IPS DF 4.7 (cell line): ENCODE data around the gene CCDC18.
"Not testable (repeated sequence)": the region's sequence is repeated elsewhere in the genome, so short reads cannot be mapped to it uniquely, and the experiment has no call there.

Experiments
- DNase-seq: peaks from one replicate; pipeline ENCODE4 v3.0.0-alpha.2; 2013; ENCODE audit warnings: low spot score; ENCODE audit errors: extremely low read depth

The CCDC18 gene

DNA sequence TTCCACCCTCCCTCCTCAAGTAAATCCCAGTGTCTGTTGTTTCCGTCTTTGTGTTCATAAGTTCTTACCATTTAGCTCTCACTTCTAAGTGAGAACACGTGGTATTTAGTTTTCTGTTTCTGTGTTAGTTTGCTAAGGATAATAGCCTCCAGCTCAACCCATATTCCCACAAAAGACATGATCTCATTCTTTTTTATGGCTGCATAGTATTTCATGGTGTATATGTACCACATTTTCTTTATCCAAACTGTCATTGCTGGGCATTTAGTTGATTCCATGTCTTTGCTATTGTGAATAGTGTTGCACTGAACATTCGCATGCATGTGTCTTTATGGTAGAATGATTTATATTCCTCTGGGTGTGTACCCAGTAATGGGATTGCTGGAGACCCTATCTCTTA is 5.9 kb upstream of the CCDC18 start:
- not testable (repeated sequence) for DNase-seq

DNA sequence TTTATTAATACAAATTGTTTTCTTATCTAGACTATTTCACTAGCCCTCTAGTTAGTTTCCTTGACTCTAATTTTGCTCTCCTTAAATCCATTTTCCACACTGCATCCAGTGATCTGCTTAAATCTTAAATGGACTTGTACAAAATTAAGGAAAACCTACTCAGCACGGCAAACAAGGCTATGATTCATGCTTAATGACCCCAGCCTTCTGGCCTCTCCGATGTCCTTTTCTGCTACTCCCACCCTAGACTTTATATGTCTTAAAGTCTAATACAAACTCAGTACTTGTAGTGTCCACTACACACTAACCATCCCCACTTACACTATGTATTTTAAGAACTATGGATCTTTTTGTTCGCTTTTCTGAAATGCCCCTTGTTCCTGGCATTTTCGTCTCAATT is 2.5 kb upstream of the CCDC18 start:
- DNase-seq, result no peak

DNA sequence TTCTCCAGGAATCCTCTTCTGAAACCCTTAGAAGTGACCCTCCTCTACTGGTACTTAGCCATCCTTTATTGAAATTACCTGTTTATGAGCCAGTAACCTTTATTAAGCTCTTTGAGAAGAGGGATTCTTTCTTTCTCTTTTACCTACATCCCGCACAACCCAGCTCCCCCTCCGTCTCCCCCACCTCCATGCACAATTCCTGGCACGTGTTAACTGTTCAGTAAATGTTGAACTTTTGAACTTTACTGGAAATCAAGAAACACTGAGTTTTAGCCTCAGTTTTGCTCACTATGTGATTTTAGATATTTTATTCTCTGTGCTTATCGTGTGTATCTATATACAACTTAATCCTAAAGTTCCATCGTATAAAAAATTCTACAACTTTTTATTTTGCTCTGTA is 2.1 kb upstream of the CCDC18 start:
- DNase-seq, result no peak

DNA sequence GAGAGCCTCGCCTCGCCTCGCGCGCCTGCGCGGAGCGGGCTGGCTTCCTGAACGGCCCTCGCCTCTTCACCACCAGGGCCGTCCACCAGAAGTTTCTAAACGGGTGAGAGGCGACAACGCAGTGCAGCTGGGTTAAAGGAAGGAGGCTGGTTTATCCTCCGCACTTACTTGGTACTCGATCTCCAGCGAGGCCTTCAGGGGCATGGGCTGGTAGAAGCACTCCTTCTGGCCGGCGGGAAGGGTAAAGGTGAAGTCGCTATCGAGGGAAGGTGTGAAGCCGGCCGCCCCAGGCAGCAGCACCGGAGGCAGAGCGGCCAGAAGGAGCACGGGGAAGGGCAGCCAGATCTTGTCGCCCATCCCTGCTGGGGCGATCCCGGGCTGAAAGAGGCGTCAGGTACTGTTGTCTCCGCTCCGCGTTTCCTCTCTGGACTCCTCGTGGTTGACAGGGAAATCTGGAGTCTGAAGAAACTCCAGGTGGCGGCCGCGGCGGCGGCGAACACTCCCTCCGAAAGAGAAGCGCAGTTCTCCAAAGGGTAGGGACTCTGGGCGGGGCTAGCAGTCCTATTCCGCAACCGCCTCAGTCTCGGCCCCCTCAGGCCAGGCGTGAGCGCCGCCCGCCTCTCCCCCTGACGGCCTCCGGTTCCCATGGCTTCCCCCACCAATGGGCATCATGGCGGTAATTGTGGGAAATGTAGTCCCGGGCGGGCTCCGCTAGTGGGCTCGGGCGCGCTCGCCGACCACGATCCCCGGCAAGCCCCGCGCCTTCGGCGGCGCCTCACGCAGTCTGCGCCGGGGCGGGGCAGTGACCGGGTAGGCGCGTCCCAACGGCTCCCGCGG is 420 bp upstream of the CCDC18 start, which contains the start of gene TMED5:
Gene TMED5, minus strand, starts transcription at position 528 of the 837 bp plus-strand sequence. Its CDS starts 171 bp downstream, at position 357.
- DNase-seq, result peak; percentile 90

DNA sequence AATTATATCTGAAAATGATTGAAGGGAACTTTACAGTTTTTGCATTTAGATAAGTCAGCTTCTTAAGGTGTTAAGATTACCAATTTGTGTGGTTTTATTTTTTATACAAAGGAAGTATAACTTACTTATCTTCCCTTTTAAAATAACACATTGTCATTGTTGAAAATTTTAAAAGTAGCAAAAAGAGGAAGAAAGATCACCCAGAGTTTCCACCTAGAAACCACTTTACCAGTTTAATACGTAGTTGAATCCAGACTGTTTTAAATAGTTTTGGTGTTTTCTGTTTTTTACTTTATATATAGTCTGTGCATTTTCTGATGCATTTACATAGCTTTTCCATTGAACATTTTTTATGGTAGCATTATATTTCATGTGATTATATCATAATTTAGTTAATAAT is 6.1 kb downstream of the CCDC18 start:
- no peak for DNase-seq

DNA sequence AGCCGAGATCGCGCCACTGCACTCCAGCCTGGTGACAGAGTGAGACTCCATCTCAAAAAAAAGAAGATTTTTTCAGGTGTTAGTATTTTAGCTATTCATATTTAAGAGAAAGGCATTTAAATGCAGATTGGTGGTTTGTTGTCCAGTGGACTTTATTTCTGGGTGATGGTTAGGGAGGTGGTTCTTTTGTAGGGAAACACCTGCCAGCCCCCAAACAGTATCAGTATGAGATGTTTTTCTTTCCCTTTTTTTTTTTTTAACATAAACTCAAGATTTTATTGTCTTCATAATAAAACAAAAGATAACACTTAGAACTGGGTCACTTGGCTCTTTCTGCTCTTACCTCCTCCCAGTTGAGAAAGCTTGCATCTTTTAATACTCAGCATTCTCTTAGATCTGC is 9.9 kb downstream of the CCDC18 start:
- no peak for DNase-seq

DNA sequence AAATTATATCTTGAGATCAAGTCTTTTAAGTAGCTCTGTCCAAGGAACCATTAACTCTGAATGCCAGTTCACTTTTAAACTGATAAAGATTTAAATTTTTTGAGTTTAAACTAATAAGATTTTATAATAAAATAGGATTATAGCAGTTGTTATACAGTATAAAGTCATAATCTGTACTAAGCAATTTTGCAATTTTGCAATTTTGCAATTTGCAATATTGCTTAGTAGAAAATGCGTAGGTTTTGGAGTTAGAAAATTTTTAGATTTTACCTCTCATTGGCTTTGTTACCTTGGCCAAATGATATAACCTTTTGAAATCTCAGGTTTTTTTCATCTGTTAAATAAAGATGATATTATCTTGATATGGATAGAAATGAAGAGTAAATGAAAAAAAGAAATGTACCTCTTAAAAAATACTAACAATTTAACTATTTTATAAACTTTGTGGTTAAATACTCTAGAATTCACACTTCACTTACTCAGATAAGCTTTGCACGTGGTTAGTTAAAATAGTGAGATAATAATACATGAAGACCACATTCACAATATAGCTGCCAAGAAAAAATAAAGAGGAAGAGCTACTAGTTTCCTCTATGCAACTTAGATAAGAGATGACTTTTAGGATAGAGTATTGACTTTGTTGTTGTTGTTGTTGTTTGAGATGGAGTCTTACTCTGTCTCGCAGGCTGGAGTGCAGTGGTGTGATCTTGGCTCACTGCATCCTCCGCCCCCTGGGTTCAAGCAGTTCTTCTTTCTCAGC is 13.9 kb downstream of the CCDC18 start:
- DNase-seq, result no peak

DNA sequence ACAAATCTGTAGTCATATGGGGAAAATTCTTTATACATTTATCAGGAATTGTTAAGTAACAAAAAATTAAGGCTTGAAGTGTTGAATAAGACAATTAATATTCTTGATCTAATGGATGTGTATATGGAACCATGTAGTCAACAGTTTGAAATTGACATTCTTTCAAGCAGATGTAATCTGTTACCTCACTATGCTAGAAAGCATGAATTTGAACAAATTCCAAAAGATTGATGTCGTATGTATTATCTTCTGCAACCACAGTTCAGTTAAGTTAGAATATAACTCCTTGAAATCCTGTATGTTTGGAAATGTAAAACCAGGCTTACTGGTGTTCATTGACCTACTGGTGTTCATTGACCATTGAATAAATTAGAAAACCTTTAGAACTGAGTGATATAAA is 16.1 kb downstream of the CCDC18 start:
- no peak for DNase-seq

DNA sequence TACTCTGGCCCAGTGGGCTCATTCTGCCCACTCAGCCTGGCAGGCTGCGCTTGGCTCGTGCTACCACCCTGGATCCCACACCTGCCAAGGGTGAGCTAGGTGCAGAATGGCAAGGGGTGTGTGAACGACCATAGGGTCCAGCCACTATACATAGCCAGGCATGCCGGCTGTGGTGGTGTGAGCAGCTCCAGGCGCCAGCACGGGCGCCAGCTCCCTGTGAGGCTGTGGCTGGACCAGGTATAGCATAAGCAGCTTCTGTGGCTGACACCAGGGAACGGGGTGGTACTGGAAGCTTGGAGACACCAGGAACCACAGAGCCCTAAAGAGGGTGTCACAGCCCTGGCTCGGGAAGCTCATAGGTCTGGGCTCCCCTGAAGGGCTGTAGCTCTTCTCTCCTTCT is 18.6 kb downstream of the CCDC18 start:
- DNase-seq, result no peak

DNA sequence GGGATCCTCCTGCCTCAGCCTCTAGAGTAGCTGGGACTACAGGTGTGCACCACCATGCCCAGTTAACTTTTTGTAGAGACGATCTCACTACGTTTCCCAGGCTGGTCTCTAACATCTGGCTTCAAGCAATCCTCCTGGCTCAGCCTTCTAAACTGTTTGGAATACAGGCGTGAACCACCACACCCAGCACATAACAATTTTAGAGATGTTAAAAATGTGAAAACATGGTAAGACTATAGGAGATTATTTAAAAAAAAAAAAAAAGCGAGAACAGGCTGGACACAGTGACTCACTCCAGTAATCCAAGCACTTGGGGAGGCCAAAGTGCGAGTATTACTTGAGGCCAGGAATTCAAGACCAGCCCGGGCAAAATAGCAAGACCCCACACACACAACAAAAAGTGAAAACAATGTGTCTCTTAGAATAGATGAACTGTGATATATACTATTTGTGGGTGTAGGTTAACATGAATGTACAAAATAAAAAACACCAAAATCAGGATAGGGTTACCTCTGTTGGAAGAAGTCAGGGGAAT is 19.6 kb downstream of the CCDC18 start:
- no peak for DNase-seq

DNA sequence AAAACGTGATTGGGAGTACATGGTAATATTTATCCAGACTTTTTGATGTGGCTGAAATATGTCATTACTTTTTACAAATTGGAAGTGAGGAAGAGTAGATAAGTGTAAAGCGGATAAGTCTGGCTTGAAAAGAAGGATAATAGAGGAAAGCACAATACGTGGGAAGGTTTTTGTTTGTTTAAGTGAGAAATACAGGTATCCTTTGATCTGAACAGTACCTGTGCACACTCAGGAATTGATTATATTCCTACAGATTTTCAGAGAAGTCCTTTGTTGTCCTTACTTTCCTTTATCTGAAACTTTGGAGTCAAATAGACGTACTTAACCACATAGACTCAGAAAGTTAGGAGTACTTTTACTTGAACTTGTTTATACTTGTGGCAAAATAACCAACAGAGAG is 20.2 kb downstream of the CCDC18 start:
- no peak for DNase-seq

DNA sequence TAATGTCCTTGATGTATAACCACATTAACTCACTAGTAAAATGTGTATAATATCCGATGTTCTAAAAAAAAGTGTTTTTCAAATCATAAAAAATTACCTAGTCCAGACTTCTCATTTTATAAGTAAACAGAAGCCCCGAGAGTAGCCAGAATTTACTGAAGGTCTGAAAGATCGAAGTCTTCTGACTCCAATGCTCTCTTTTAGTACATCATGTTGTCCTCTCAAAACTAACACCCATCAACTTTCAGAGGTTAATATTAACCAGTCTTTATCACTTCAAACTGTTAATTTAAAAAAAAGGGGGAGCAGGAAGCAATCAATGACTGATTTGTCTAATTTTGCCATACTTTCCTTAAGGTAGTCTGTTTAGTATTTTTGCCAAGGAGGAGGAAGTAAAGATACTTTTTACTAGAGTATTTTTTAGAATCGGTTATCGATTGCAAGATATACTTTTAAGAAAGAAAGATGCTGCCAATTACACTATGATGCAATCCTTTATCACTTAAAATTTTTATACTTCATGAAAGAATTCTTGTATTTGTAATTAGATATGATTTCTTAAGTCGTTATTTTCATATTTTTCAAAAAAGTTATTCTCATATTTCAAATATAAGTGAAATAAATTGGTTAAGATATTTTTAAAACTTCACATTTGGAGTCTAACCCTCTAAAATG is 25.5 kb downstream of the CCDC18 start:
- DNase-seq, result no peak

DNA sequence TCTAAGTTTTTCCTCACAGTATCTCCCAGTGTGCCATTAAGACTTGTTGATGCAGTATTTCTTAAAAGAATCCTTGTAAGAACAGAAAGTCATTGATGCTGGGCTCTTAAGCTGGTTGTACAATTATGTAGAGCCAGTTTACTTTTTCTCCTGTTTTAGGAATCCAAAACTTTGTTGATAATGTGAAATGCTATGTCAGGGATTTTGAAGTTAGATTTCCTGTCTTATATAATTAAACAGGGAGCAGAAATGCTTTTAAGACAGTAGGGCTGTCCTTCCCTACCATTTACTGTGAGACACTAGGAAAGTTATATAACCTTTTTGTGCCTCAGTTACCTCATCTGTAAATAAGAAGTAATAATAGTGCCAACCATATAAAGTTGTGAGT is 26.0 kb downstream of the CCDC18 start:
- DNase-seq, result no peak

DNA sequence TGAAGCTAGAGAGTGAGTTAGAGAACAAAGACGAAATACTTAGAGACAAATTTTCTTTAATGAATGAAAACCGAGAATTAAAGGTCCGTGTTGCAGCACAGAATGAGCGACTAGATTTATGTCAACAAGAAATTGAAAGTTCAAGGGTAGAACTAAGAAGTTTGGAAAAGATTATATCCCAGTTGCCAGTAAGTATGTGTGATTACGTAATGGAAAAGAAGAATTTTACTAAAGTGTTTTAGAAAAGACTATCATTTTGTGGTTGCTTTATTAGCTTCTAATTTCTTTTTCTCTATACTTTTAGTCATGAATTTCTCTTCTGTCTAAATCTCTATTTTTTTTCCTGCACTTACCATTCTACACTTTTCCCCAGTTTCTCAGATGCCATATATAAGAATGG is 26.7 kb downstream of the CCDC18 start:
- DNase-seq, result no peak

DNA sequence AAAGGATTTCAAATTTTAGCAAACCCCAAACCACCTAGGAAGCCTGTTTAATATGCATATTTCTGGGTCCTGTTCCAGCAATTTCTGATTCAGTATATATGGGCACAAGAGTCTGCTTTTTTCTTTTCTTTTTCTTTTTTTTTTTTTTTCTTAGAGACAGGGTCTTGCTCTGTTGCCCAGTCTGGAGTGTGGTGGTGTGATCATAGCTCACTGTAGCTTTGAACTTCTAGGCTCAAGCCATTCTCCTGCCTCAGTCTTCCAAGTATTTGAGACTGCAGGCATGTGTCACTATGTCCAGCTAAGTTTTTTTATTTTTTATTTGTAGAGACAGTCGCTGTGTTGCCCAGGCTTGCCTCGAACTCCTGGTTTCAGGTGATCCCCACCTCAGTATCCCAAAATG is 34.8 kb downstream of the CCDC18 start:
- DNase-seq, result no peak

DNA sequence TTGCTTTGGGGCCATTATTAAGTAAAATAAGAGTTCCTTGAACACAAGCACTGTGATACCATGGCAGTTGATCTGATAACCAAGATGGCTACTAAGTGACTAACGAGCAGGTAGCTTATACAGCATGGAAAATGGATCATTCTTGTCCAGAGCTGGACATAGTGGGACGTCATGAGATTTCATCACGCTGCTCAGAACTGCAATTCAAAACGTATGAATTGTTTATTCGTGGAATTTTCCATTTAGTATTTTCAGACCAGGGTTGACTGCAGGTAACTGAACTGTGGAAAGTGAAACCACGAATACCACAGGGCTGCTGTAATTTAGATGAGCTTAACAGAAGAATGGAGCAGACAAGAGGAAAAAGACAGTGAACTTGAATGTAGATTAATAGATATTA is 38.9 kb downstream of the CCDC18 start:
- no peak for DNase-seq

DNA sequence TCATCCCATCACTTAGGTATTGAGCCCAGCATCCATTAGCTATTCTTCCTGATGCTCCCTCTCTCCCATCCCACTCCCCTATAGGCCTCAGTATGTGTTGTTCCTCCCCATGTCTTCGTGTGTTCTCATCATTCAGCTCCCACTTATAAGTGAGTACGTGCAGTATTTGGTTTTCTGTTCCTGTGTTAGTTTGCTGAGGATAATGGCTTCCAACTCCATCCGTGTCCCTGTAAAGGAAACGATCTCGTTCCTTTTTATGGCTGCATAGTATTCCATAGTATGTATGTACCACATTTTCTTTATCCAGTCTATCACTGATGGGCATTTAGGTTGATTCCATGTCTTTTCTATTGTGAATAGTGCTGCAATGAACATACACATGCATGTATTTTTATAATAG is 40.2 kb downstream of the CCDC18 start:
- DNase-seq, result not testable (repeated sequence)

DNA sequence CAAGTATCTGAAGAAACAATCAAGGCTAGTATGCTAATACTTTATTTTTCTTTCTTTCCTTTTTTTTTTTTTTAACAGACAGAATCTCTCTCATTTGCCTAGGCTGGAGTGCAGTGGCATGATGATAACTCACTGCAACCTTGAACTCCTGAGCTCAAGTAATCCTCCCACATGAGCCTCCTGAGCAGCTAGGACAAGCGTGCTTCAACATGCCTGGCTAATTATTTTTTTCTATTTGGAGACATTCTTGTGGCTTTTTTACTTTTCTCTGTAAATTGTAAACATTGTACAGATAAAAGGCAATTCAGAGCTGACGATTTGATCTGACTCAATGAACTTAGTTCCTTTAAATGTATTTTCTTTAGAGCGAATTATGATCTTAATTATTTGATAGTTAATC is 41.4 kb downstream of the CCDC18 start:
- no peak for DNase-seq

DNA sequence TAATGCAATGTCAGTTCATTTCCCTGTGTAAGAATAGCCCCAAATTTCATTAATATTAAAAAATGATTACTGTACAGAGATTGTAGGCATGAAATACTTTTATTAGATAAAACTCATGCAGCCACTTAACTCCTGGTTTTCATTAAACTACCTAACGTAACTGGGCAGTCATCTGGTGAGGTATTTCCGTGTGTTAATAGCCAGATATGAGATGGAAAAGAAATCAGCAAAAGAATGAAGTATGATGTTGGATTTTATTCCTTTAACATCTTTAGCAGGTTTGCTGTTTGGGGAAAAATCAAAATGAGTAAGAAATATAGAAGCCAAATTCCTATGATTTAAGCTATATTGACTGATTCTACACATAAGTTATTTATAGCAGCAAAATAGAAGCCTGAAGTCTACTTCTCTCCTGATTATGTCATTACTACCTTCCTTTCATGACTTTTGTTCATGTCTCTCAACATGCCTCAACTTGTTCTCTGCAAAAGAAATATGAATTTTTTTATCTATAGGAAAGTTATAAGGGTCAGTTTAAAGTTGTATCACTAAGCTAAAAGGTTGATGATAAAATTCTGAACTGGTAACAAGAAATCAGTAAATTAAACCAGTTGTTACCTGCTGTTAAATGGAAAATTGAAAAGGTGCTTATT is 42.6 kb downstream of the CCDC18 start:
- no peak for DNase-seq

DNA sequence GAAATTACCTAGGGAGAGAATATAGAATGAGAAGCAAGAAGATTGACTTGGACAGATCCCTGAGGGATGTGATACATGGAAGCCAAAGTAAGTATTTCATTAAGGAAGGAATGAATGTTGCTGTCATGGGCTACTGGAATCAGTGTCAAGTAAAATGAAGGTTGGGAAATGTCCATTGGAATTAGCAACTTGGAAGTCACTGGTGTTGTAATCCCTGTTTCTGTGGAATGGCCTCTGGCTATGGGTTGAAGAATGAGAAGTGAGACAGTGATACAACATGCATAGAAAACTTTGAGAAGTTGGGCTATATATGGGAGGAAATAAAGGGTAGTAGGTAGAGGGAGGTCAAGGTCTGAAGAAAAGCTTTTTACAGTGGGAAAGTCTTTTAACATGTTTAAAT is 54.7 kb downstream of the CCDC18 start:
- DNase-seq, result no peak

DNA sequence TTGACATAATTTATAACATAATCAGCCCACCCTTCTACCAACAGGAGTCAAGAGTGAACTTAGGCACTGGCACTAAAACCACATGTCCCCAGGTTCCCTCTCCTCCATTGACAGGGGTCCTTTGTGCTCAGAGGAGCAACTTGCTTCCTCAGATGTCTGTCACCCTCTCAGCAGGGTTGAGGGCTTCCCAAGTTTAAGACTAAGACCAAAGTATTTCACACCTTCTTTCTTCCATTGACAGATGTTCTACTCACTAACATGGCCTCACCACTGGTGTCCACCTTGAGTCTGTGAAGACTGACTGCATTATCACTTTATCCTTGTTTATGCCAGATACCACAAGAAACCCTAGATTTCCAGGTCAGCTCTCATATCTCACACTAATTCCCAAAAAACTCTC is 56.5 kb downstream of the CCDC18 start:
- DNase-seq, result no peak
